CD4-positive, alpha-beta T cell treated with Interleukin-10 for 1 hour (primary cell): ENCODE results near the gene TMED5.
"Not testable (repeated sequence)": the region's sequence is repeated elsewhere in the genome, so short reads cannot be mapped to it uniquely, and the experiment has no call there.

ENCODE experiments used
- DNase-seq: peaks from one replicate; pipeline ENCODE4 v3.0.0-alpha.2; 2020

Gene TMED5

DNA sequence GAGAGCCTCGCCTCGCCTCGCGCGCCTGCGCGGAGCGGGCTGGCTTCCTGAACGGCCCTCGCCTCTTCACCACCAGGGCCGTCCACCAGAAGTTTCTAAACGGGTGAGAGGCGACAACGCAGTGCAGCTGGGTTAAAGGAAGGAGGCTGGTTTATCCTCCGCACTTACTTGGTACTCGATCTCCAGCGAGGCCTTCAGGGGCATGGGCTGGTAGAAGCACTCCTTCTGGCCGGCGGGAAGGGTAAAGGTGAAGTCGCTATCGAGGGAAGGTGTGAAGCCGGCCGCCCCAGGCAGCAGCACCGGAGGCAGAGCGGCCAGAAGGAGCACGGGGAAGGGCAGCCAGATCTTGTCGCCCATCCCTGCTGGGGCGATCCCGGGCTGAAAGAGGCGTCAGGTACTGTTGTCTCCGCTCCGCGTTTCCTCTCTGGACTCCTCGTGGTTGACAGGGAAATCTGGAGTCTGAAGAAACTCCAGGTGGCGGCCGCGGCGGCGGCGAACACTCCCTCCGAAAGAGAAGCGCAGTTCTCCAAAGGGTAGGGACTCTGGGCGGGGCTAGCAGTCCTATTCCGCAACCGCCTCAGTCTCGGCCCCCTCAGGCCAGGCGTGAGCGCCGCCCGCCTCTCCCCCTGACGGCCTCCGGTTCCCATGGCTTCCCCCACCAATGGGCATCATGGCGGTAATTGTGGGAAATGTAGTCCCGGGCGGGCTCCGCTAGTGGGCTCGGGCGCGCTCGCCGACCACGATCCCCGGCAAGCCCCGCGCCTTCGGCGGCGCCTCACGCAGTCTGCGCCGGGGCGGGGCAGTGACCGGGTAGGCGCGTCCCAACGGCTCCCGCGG is at the start of gene TMED5:
TSS of gene TMED5 (minus strand) at position 528 of the 837 bp plus-strand sequence. CDS start at position 357, 171 bp downstream.
- peak; percentile 98 for DNase-seq

DNA sequence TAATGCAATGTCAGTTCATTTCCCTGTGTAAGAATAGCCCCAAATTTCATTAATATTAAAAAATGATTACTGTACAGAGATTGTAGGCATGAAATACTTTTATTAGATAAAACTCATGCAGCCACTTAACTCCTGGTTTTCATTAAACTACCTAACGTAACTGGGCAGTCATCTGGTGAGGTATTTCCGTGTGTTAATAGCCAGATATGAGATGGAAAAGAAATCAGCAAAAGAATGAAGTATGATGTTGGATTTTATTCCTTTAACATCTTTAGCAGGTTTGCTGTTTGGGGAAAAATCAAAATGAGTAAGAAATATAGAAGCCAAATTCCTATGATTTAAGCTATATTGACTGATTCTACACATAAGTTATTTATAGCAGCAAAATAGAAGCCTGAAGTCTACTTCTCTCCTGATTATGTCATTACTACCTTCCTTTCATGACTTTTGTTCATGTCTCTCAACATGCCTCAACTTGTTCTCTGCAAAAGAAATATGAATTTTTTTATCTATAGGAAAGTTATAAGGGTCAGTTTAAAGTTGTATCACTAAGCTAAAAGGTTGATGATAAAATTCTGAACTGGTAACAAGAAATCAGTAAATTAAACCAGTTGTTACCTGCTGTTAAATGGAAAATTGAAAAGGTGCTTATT is 42.9 kb upstream of the TMED5 start:
- DNase-seq, result no peak

- DNase-seq, result no peak
Measured at GRCh38 chr1:93221913-93222312, 41.7 kb upstream of the TMED5 start.

DNA sequence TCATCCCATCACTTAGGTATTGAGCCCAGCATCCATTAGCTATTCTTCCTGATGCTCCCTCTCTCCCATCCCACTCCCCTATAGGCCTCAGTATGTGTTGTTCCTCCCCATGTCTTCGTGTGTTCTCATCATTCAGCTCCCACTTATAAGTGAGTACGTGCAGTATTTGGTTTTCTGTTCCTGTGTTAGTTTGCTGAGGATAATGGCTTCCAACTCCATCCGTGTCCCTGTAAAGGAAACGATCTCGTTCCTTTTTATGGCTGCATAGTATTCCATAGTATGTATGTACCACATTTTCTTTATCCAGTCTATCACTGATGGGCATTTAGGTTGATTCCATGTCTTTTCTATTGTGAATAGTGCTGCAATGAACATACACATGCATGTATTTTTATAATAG is 40.5 kb upstream of the TMED5 start:
- not testable (repeated sequence) for DNase-seq

DNA sequence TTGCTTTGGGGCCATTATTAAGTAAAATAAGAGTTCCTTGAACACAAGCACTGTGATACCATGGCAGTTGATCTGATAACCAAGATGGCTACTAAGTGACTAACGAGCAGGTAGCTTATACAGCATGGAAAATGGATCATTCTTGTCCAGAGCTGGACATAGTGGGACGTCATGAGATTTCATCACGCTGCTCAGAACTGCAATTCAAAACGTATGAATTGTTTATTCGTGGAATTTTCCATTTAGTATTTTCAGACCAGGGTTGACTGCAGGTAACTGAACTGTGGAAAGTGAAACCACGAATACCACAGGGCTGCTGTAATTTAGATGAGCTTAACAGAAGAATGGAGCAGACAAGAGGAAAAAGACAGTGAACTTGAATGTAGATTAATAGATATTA is 39.2 kb upstream of the TMED5 start:
- peak; percentile 21 for DNase-seq

DNA sequence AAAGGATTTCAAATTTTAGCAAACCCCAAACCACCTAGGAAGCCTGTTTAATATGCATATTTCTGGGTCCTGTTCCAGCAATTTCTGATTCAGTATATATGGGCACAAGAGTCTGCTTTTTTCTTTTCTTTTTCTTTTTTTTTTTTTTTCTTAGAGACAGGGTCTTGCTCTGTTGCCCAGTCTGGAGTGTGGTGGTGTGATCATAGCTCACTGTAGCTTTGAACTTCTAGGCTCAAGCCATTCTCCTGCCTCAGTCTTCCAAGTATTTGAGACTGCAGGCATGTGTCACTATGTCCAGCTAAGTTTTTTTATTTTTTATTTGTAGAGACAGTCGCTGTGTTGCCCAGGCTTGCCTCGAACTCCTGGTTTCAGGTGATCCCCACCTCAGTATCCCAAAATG is 35.1 kb upstream of the TMED5 start:
- DNase-seq, result no peak

- no peak for DNase-seq
Measured at GRCh38 chr1:93207211-93207610, 27.0 kb upstream of the TMED5 start.

DNA sequence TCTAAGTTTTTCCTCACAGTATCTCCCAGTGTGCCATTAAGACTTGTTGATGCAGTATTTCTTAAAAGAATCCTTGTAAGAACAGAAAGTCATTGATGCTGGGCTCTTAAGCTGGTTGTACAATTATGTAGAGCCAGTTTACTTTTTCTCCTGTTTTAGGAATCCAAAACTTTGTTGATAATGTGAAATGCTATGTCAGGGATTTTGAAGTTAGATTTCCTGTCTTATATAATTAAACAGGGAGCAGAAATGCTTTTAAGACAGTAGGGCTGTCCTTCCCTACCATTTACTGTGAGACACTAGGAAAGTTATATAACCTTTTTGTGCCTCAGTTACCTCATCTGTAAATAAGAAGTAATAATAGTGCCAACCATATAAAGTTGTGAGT is 26.3 kb upstream of the TMED5 start:
- no peak for DNase-seq

GRCh38 chr1:93205892-93206566 is 25.8 kb upstream of the TMED5 start:
- DNase-seq, result no peak

- DNase-seq, result no peak
Measured at GRCh38 chr1:93200714-93201113, 20.5 kb upstream of the TMED5 start.

- no peak for DNase-seq
Measured at GRCh38 chr1:93200086-93200620, 19.9 kb upstream of the TMED5 start.

- no peak for DNase-seq
Measured at GRCh38 chr1:93199150-93199549, 18.9 kb upstream of the TMED5 start.

DNA sequence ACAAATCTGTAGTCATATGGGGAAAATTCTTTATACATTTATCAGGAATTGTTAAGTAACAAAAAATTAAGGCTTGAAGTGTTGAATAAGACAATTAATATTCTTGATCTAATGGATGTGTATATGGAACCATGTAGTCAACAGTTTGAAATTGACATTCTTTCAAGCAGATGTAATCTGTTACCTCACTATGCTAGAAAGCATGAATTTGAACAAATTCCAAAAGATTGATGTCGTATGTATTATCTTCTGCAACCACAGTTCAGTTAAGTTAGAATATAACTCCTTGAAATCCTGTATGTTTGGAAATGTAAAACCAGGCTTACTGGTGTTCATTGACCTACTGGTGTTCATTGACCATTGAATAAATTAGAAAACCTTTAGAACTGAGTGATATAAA is 16.4 kb upstream of the TMED5 start:
- no peak for DNase-seq

DNA sequence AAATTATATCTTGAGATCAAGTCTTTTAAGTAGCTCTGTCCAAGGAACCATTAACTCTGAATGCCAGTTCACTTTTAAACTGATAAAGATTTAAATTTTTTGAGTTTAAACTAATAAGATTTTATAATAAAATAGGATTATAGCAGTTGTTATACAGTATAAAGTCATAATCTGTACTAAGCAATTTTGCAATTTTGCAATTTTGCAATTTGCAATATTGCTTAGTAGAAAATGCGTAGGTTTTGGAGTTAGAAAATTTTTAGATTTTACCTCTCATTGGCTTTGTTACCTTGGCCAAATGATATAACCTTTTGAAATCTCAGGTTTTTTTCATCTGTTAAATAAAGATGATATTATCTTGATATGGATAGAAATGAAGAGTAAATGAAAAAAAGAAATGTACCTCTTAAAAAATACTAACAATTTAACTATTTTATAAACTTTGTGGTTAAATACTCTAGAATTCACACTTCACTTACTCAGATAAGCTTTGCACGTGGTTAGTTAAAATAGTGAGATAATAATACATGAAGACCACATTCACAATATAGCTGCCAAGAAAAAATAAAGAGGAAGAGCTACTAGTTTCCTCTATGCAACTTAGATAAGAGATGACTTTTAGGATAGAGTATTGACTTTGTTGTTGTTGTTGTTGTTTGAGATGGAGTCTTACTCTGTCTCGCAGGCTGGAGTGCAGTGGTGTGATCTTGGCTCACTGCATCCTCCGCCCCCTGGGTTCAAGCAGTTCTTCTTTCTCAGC is 14.2 kb upstream of the TMED5 start:
- no peak for DNase-seq

DNA sequence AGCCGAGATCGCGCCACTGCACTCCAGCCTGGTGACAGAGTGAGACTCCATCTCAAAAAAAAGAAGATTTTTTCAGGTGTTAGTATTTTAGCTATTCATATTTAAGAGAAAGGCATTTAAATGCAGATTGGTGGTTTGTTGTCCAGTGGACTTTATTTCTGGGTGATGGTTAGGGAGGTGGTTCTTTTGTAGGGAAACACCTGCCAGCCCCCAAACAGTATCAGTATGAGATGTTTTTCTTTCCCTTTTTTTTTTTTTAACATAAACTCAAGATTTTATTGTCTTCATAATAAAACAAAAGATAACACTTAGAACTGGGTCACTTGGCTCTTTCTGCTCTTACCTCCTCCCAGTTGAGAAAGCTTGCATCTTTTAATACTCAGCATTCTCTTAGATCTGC is 10.2 kb upstream of the TMED5 start:
- DNase-seq, result no peak

DNA sequence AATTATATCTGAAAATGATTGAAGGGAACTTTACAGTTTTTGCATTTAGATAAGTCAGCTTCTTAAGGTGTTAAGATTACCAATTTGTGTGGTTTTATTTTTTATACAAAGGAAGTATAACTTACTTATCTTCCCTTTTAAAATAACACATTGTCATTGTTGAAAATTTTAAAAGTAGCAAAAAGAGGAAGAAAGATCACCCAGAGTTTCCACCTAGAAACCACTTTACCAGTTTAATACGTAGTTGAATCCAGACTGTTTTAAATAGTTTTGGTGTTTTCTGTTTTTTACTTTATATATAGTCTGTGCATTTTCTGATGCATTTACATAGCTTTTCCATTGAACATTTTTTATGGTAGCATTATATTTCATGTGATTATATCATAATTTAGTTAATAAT is 6.5 kb upstream of the TMED5 start:
- no peak for DNase-seq

GRCh38 chr1:93180723-93181613 is 755 bp upstream of the TMED5 start, which contains the start of gene CCDC18:
Gene CCDC18, plus strand, starts transcription at chr1:93180724. Its CDS starts 2,638 bp downstream, at chr1:93183362.
- peak; percentile 69 for DNase-seq

GRCh38 chr1:93178418-93178817 is 1.8 kb downstream of the TMED5 start:
- no peak for DNase-seq

- no peak for DNase-seq
Measured at GRCh38 chr1:93177991-93178390, 2.2 kb downstream of the TMED5 start.

- not testable (repeated sequence) for DNase-seq
Measured at GRCh38 chr1:93174638-93175037, 5.6 kb downstream of the TMED5 start.

DNA sequence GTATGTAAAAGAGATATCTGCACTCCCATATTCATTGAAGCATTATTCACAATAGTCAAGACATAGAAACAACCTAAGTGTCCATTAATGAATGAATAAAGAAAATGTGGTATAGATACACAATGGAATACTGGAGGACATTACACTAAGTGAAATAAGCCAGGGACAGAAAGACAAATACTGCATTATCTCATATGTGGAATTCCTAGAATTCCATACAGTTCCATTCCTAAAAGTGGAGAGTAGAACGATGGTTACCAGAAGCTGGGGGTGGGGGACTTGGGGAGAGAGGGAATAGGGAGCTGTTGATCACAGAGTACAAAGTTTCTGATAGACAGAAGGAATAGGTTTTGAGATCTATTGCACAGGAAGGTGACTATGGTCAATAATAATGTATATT is 7.4 kb downstream of the TMED5 start:
- DNase-seq, result no peak
